Fibroblast of gingiva (primary cell): ENCODE results near the gene HS6ST2.

Experiments used
- DNase-seq: peaks from one replicate; pipeline ENCODE4 v3.0.0-alpha.2; 2011; ENCODE audit warnings: low read depth

The HS6ST2 gene

GRCh38 chrX:132673331-132673730 lies 285.1 kb downstream of the HS6ST2 start:
- DNase-seq, result no peak

GRCh38 chrX:132671229-132671641 lies 287.2 kb downstream of the HS6ST2 start:
- no peak for DNase-seq

GRCh38 chrX:132669142-132669541 lies 289.3 kb downstream of the HS6ST2 start:
- no peak for DNase-seq

GRCh38 chrX:132668178-132668577 lies 290.3 kb downstream of the HS6ST2 start:
- DNase-seq, result no peak

- DNase-seq, result no peak
These were observed 292.8 kb downstream of the HS6ST2 start for GRCh38 chrX:132665676-132666075.

GRCh38 chrX:132664273-132664672 lies 294.2 kb downstream of the HS6ST2 start:
- no peak for DNase-seq

GRCh38 chrX:132662844-132663243 lies 295.6 kb downstream of the HS6ST2 start:
- no peak for DNase-seq

- DNase-seq, result no peak
These were observed 300.6 kb downstream of the HS6ST2 start for GRCh38 chrX:132657876-132658275.

- no peak for DNase-seq
These were observed 305.6 kb downstream of the HS6ST2 start for GRCh38 chrX:132652871-132653270.

- no peak for DNase-seq
These were observed 306.9 kb downstream of the HS6ST2 start for GRCh38 chrX:132651421-132652086.

GRCh38 chrX:132648895-132649294 lies 309.5 kb downstream of the HS6ST2 start:
- DNase-seq, result peak; percentile 1

GRCh38 chrX:132639446-132639845 lies 319.0 kb downstream of the HS6ST2 start:
- no peak for DNase-seq

- DNase-seq, result no peak
These were observed 320.1 kb downstream of the HS6ST2 start for GRCh38 chrX:132638313-132638712.

GRCh38 chrX:132636080-132636479 lies 322.3 kb downstream of the HS6ST2 start:
- no peak for DNase-seq

- no peak for DNase-seq
These were observed 323.9 kb downstream of the HS6ST2 start for GRCh38 chrX:132634521-132634920.

- peak; percentile 6 for DNase-seq
These were observed 326.7 kb downstream of the HS6ST2 start for GRCh38 chrX:132631579-132632232.

GRCh38 chrX:132624466-132624865 lies 334.0 kb downstream of the HS6ST2 start:
- DNase-seq, result no peak

- no peak for DNase-seq
These were observed 334.5 kb downstream of the HS6ST2 start for GRCh38 chrX:132623942-132624341.

- DNase-seq, result no peak
These were observed 335.1 kb downstream of the HS6ST2 start for GRCh38 chrX:132623300-132623699.

- no peak for DNase-seq
These were observed 336.3 kb downstream of the HS6ST2 start for GRCh38 chrX:132622130-132622529.

GRCh38 chrX:132618810-132619209 lies 339.6 kb downstream of the HS6ST2 start:
- DNase-seq, result no peak

- DNase-seq, result peak; percentile 5
These were observed 342.9 kb downstream of the HS6ST2 start for GRCh38 chrX:132615391-132616131.

GRCh38 chrX:132614297-132614696 lies 344.1 kb downstream of the HS6ST2 start:
- no peak for DNase-seq
